UCSD-AML1 (cell line): Measurements from ENCODE around the gene ATP5ME.
"Not testable (repeated sequence)": the region's sequence is repeated elsewhere in the genome, so short reads cannot be mapped to it uniquely, and the experiment has no call there.

Experiments
- DNase-seq: peaks from one replicate; lab custom pipeline; 2025; ENCODE audit not compliant: unreplicated experiment; lab: John Stamatoyannopoulos, UW

ATP5ME gene

GRCh38 chr4:671769-672168 is 2.3 kb downstream of the ATP5ME start:
- no peak for DNase-seq

- DNase-seq: not testable (repeated sequence)
Observed at GRCh38 chr4:669806-670559, 4.1 kb downstream of the ATP5ME start.

- DNase-seq: not testable (repeated sequence)
Observed at GRCh38 chr4:668219-668618, 5.9 kb downstream of the ATP5ME start.

- no peak for DNase-seq
Observed at GRCh38 chr4:667545-667925, 6.5 kb downstream of the ATP5ME start.

- DNase-seq: no peak
Observed at GRCh38 chr4:666822-667544, 7.1 kb downstream of the ATP5ME start.

- no peak for DNase-seq
Observed at GRCh38 chr4:666436-666810, 7.7 kb downstream of the ATP5ME start.

- DNase-seq: no peak
Observed at GRCh38 chr4:665751-666435, 8.2 kb downstream of the ATP5ME start.

GRCh38 chr4:665381-665750 is 8.7 kb downstream of the ATP5ME start:
- DNase-seq: no peak

- no peak for DNase-seq
Observed at GRCh38 chr4:664713-665231, 9.3 kb downstream of the ATP5ME start.

- DNase-seq: no peak
Observed at GRCh38 chr4:663438-664428, 10.3 kb downstream of the ATP5ME start.

GRCh38 chr4:663046-663437 is 11.0 kb downstream of the ATP5ME start:
- no peak for DNase-seq

- DNase-seq: no peak
Observed at GRCh38 chr4:661881-662761, 12.0 kb downstream of the ATP5ME start.

- no peak for DNase-seq
Observed at GRCh38 chr4:661231-661630, 12.8 kb downstream of the ATP5ME start.

GRCh38 chr4:660401-660800 is 13.7 kb downstream of the ATP5ME start:
- DNase-seq: no peak

GRCh38 chr4:659851-660250 is 14.2 kb downstream of the ATP5ME start:
- no peak for DNase-seq

- DNase-seq: no peak
Observed at GRCh38 chr4:658681-659667, 15.1 kb downstream of the ATP5ME start.

- DNase-seq: no peak
Observed at GRCh38 chr4:657834-658667, 16.0 kb downstream of the ATP5ME start.
